ENCODE measurements around the gene CARD19. TPM values are rescaled to one million over a fixed set of nuclear protein-coding genes. Genes with fewer than 3 reads are reported as not detected.
"Not testable (repeated sequence)": the region's sequence is repeated elsewhere in the genome, so short reads cannot be mapped to it uniquely, and the experiment has no call there.

The CARD19 gene
- total RNA-seq, 4 donors from 2014 or later = 53.4 to 93.6 (median 60.7) TPM

- Histone ChIP-seq H3K27me3 (no peaks in the 10 kb centered on the region), H3K27ac (no peak overlapping the region), H3K4me3 (no peak overlapping the region), H3K36me3 (no peaks in the 10 kb centered on the region), H3K9me3 (peaks cover 0 to 6% (median 0%) of the 10 kb centered on the region in 4 donors), H3K4me1 (peaks cover 0 to 31% (median 11%) of the 10 kb centered on the region in 4 donors)
- no peak for TF ChIP-seq EP300 (IDR thresholded peaks at IDR 0.05)
- TF ChIP-seq POLR2A (IDR thresholded peaks at IDR 0.05) = no peak
- TF ChIP-seq CTCF (IDR thresholded peaks at IDR 0.05) = no peak
- 59 to 85% methylated on average over 5 to 7 of the region's 7 CpGs for WGBS, 2 donors
- DNase-seq (ENCODE audit: low spot score in 2 of 2) = no peak
Observed at GRCh38 chr9:93138171-93138764, 42.3 kb downstream of the CARD19 start.

DNA sequence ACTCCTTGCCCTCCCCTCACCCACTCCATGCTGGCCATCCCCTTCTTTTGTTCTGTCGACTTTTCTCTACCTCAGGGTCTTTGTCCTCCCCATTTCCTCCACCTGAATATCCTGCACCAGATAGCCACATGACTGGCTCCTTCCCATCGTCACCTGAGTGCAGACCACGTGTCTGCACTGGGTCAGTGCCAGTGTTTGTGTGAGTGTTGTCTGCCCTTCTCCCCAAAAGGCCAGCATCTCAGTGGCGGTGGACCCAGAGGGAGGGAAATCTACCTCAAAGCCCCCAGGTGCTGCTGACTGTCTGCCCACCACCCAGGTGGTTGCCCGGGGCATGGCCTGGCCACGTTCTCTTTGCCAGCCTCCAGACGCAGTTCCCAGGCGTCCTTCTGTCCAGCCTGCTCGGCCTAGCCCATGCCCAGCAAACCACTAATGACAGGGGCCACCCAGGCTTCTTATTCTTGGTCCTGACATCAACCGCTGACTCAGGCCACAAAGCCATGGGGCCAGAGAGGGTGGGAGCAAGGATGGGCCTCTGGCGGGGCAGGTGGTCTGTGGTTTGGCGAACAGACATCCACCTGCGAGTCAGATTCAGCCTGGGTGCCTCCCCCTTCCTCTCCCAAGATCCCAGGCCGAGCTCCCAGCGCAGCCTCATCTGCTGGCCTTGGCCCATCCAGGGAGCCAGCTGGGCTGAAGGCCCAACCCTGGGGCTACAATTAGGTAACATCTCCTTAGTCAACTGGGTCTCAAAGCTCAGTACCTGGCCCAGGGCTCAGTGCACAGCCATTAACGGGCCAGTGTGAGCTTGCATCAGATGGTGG lies 43.6 kb downstream of the CARD19 start:
- no peak for TF ChIP-seq EP300 (IDR thresholded peaks at IDR 0.05)
- no peak for TF ChIP-seq CTCF (IDR thresholded peaks at IDR 0.05)
- TF ChIP-seq POLR2A (IDR thresholded peaks at IDR 0.05) = no peak
- DNase-seq (ENCODE audit: low spot score in 2 of 2) = no peak
- Histone ChIP-seq H3K9me3 (peaks cover 0 to 6% (median 0%) of the 10 kb centered on the region in 4 donors), H3K36me3 (no peaks in the 10 kb centered on the region), H3K4me3 (no peak overlapping the region), H3K27ac (no peak overlapping the region), H3K4me1 (peaks cover 0 to 39% (median 15%) of the 10 kb centered on the region in 4 donors), H3K27me3 (no peaks in the 10 kb centered on the region)
- 78 to 91% methylated on average over 13 to 16 of the region's 16 CpGs for WGBS, 2 donors

DNA sequence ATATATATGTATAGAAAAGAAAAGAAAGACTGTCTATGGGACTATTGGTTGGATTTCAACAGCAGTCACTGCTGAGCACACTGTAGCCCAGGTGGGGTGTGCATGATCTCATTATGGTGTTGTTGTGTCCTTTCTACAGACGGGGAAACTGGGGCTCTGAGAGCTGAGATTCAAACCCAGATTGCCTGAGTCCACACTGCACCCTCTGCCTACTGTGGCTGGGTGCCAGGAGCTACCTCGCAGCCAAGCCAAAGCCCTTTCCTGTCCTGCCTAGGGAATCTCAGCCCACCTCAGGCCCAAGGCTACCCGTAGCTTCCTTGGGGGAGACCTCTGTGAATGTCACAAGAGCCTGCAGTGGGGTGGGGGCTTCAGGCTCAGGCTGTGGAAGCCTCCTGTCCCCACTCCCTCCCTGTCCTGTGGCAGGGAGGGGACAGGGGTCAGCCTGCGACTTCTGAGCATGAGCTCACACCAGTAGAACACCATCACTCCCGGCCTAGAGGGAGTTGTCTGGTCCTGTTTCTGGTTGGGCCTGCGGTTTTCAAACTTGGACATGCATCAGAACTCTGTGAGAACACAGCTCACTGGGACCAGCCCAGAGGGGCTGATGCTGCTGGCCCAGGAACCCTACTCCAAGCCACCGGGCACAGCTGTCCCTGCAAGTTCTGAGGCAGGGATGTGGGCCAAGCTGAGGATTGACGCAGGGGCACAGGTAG lies 45.9 kb downstream of the CARD19 start:
- Histone ChIP-seq H3K4me1 (peaks cover 0 to 22% (median 9%) of the 10 kb centered on the region in 4 donors), H3K4me3 (no peak overlapping the region), H3K27me3 (no peaks in the 10 kb centered on the region), H3K9me3 (peaks cover 0 to 6% (median 0%) of the 10 kb centered on the region in 4 donors), H3K36me3 (no peaks in the 10 kb centered on the region), H3K27ac (peak overlapping the region in 2 of 4 donors; percentile 11 to 53)
- no peak for TF ChIP-seq EP300 (IDR thresholded peaks at IDR 0.05)
- no peak for TF ChIP-seq CTCF (IDR thresholded peaks at IDR 0.05)
- TF ChIP-seq POLR2A (IDR thresholded peaks at IDR 0.05) = no peak
- DNase-seq (ENCODE audit: low spot score in 2 of 2) = no peak
- WGBS, 2 donors = 64 to 76% methylated on average over 6 to 8 of the region's 8 CpGs

DNA sequence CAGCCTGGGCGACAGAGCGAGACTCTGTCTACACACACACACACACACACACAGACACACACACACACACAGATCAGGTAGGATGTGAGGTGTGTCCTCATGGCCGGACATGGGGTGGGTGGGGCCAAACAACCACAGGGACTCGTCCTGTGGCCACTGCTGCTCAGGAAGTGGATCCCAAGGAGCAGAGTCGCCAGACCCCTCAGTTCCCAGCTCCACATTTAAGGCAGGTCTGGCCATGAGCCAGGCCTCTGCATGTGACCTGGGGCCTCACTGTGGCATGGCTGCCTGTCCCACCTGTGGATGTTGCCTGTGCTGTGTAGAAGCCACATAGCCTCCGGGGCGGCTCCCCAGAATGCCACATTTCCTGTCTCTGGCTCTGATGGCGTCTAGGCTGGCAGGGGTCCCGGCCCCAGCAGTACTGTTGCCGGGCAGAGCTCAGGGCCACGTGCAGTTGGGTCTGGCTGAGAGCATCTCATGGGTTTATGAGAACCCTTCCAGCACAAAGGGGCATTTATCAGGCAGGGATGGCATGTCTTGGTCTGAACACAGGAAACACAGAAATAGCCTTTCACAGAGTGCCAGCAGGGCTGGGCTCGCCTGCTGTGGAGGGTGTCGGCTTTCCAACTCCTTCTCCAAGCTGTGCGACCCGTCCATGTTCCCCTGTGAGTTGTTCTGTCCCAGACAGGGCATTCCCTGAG lies 48.0 kb downstream of the CARD19 start:
- Histone ChIP-seq H3K4me3 (peak overlapping the region in 1 of 4 donors; percentile 3), H3K36me3 (no peaks in the 10 kb centered on the region), H3K27ac (peak overlapping the region; percentile 23 to 93 (median 80)), H3K27me3 (no peaks in the 10 kb centered on the region), H3K9me3 (no peaks in the 10 kb centered on the region), H3K4me1 (peaks cover 0 to 22% (median 9%) of the 10 kb centered on the region in 4 donors)
- DNase-seq (ENCODE audit: low spot score in 2 of 2) = no peak
- TF ChIP-seq EP300 (IDR thresholded peaks at IDR 0.05) (peak in 1 of 2 donors; percentile 87), POLR2A (IDR thresholded peaks at IDR 0.05) (peak in 1 of 2 donors; percentile 11), CTCF (IDR thresholded peaks at IDR 0.05) (no peak)
- 31 to 32% methylated on average over 10 to 15 of the region's 15 CpGs for WGBS, 2 donors

DNA sequence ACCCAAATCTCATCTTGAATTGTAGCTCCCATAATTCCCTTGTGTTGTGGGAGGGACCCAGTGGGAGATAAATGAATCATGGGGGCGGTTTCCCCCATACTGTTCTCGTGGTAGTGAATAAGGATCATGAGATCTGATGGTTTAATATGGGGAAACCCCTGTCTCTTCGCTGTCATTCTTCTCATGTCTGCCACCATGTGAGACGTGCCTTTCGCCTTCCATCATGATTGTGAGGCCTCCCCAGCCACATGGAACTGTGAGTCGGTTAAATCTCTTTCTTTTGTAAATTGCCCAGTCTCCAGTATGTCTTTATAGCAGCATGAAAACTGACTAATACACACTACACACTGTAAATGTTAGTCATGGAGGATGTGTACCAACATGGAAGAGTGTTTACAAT lies 50.7 kb downstream of the CARD19 start:
- H3K27ac ChIP-seq; H3K9me3 ChIP-seq; H3K36me3 ChIP-seq; DNase-seq (ENCODE audit: low spot score in 2 of 2); H3K27me3 ChIP-seq; H3K4me3 ChIP-seq: not testable (repeated sequence)
- peaks cover 0 to 22% (median 9%) of the 10 kb centered on the region in 4 donors for H3K4me1 ChIP-seq
- WGBS, 2 donors = 76 to 87% methylated on average over 6 of the region's 6 CpGs
